Glomerular visceral epithelial cell (primary cell): ENCODE measurements around the gene CDH4.

Experiments
- DNase-seq: peaks from one replicate; pipeline ENCODE4 v3.0.0-alpha.2; 2016; ENCODE audit errors: extremely low spot score

CDH4 gene

DNA sequence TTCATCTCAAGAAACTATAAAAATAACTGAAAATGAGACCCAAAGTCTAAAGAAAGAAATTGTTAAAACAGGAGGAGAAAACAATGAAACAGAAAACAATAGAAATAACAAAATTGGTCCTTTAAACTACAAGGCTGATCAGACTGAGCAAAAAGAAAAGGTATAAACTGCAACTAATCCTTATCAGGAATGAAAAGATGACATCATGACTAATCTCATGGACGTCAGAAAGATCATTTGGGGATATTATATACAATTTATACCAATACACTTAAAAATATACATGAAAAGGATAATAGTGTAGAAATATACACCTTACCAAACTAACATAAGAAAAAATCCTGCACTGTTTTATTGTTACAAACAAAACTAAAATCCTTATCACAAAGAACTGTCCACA is 498.0 kb downstream of the CDH4 start:
- DNase-seq = no peak

DNA sequence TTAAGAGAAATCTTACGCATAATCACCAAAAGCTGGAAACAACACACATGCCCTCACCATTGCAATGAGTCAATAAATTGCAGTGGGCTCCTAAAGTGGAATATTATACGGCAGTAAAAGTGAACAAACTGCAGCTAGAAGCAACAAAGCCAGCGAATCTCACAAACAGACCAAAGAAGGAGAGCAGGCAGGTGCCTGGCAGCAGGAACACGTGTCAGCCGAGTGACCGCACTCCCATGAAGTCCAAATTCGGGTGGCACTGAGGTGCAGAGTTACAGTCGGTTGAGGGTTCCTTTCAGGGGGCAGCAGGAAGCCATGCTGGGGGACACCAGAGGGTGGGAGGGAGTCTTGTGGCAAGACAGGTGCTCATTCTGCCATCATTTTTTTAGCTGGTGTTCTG is 500.5 kb downstream of the CDH4 start:
- no peak for DNase-seq

DNA sequence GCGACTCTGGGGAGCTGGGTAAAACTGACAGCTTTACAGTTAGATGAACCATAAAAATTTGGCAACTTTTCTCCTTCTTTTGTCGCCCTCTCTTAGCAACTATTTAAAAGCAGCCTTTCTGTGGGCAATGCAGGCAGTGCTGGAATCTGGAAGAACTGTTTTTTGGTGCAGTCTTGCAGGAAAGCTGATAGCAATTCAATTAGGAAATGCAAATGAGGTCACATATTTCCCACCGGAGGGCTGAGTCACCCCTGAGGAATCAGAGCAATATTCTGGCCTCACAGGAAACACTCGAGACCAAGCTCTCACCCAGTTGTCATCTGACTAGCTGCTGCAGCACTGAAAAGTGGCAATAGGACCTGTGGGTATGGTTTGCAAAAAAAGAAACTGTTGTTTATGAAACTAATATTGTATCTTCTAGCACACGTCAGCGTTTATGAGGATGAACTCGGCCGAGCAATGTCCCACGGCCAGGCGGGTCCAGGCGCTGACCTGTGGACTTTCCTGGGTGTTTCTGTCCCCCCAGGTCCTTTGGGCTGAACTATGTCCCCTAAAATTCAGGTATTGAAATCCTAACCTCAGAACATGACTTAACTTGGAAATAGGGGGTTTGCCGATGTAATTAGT is 501.4 kb downstream of the CDH4 start:
- peak; percentile 56 for DNase-seq

DNA sequence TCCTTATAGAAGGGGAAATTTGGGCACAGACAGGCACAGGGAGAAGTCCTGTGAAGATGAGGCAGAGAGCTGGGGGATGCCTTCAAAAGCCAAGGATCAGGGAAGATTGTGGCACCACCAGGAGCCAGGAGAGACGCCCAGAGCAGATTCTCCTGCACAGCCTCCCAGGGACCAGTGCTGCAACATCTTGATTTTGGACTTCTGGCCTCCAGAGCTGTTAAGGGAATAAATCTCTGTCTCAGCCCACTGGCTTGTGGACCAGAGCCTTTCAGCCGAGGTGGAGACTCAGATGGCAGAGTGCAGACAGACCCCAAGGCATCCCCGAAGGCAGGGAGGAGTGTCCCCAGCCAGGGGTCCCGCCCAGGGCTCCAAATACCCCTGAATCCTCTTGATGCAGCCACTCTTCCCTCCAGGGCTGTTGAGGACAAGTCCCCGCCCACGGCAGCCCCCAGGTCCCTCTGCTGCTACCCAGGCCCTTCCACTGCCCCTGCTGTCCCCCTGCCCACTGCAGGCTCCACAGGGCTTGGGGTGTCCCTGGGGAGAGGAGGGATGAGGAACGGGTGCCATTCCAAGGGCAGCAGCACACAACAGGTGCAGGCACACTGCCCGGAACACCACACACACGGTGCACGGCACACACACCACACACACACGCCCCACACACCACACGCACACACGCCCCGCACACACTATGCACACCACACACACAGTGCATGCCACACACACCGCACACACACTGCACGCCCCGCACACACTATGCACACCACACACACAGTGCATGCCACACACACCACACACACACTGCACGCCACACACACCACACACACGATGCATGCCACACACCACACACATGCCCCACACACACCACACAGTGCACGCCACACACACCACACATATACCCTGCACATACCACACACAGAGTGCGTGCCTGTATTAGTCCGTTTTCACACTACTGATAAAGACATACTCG is 502.2 kb downstream of the CDH4 start:
- no peak for DNase-seq

DNA sequence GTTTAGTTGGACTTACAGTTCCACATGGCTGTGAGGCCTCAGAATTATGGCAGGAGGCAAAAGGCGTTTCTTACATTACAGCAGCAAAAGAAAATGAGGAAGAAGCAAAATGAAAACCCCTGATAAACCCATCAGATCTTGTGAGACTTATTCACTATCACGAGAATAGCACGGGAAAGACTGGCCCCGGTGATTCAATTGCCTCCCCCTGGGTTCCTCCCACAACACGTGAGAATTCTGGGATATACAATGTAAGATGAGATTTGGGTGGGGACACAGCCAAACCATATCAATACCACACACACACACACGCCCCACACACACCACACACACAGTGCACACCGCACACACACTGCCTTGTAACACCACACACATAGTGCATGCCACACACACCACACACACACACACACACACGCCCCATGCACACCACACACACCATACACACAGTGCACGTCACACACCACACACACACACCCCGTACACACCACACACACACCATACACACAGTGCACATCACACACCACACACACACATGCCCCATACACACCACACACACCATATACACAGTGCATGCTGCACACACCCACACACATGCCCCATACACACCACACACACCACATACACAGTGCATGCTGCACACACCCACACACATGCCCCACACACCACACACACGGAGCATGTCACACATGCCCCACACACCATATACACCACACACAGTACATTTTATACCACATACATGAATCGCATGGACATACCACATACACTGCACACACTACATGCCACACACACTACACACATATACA is 503.1 kb downstream of the CDH4 start:
- no peak for DNase-seq

DNA sequence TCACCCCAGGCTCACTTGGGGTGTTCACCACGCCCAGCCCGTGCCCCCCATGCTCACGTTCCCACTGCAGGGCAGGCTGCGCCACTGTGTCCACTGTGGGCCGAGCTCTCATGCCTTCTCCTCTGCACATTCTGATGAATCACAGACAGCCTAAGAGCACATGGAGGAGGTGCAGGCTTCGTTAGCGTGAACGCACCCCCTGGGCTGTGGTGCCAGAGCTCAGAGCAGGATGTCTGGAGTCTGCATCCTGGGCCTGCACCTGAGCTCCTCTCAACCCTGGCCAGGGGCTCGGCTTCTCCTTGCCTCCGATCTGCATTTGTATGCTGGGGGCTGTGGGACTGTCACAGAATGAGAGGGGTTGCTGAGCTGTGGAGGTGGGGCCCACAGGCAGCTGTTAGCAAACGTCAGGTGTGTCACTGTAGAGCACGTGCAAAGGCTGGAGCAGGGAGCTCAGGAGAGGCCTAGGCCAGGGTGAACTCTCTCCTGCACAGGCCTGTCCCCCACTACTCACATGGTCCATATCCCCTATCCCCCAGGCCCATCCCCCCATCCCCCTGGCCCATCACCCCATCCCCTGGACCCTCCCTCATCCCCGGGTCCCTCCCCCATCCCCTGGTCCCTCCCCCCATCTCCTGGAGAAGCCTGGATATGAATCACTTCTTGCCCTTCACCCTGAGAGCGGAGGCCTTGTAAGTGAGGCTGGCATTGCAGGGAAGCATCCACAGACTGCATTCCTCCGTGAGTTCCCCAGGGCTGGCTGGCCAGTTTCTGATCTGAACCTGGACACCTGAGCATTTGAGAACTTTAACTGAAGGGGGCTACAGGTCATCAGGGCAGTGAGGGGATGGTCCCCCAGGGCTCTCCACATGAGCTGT is 504.1 kb downstream of the CDH4 start:
- DNase-seq = no peak

DNA sequence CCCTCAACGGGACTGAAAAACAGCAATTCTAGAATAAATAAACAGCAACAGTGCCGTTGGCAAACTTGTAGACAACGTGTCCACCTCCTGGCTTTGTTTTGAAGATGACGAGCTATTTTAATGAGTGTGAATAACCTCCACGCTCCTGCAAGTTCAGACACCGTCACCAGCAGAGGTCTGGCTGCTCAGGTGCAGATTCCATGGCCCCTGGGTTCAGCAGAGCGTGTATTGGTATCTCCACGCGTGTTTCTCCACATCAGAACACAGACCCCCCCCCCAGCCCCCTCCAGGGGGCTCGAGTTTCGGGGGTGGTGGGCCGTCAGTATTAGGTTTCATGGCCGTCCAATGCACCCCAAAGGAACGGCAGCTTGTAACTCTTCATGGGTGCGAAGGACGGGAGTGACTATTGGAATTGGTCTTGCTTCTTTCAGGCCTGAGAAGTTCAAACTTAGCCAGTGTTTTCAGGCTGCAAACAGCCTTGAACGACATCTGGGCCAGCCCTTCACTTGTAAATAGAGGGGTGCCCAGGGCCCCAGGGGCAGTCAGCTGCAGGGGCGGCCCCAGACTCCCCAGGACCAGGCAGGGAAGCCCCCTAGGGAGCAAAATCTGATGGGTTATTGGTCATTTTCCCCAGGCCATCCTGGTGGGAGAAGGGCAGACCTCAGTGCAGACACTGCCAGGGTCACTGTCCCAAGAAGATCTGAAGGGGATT is 505.1 kb downstream of the CDH4 start:
- no peak for DNase-seq

DNA sequence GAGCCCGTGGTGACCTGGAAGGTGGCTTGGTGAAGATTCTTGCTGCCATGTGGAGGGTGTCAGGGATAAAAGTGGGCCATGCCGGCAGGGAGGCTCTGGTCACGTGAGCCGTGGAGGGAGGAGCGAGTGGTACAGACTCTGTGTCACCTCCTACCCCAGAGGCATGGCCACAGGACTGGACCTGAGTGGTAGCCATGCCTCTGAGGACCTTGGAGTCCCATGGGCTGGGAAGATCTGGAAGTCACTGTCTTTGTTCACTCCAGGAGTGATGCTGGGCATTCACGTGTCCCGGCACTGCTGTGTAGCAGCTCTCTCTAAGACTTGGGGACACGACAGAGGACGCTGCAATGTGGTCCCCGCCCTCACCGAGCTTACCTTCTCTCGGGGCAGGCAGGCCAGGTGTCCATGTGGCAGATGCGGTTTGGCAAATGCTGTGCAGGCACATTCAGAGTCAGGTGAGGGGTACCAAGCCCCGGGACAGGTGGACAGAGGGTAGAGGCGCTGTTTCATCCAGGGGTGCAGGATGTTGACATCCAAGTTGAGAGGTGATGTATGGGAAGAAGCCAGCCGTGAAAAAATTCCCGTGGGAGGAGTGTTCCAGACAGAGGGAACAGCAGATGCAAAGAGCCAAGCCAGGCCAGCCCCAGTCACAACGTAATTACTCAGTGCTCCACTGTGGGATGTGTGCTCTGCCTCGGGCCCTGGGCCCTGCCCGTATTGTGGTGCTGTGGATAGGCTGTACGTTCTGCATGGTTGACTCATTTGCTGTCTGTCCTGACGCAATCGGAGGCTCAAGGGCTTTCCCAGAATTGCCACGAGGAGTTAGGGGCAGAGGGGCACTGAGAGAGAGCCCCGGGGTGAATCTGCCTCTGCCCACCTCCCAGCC is 505.9 kb downstream of the CDH4 start:
- peak; percentile 45 for DNase-seq

DNA sequence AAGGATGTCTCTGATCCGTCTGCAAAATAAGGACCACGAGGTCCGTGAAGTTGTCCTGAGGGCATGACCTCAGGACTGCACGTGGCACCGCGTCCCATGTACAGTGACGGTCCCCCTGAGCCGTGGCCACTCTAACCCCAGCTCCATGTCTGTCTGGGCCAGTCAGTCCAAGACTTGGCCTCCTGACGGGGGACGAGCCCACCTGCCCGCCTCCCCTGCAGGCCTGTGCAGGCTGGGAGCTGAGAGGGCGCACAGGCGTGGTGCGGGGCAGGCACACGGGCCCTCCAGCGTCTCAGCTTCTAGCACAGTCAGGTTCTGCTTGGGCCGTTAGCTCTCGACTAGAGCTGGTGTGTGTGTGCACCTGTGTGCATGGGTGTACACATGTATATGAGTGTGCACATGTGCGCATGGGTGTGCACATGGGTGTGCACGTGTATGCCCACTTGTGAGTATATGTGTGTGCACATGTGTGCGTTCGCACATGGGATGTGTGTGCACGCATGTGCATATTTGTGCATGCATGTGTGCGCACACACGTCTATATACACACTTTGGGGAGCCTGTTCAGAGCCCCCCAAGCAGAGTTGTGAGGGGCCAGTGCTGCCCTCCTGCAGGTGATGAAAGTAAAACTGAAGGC is 506.6 kb downstream of the CDH4 start:
- no peak for DNase-seq

DNA sequence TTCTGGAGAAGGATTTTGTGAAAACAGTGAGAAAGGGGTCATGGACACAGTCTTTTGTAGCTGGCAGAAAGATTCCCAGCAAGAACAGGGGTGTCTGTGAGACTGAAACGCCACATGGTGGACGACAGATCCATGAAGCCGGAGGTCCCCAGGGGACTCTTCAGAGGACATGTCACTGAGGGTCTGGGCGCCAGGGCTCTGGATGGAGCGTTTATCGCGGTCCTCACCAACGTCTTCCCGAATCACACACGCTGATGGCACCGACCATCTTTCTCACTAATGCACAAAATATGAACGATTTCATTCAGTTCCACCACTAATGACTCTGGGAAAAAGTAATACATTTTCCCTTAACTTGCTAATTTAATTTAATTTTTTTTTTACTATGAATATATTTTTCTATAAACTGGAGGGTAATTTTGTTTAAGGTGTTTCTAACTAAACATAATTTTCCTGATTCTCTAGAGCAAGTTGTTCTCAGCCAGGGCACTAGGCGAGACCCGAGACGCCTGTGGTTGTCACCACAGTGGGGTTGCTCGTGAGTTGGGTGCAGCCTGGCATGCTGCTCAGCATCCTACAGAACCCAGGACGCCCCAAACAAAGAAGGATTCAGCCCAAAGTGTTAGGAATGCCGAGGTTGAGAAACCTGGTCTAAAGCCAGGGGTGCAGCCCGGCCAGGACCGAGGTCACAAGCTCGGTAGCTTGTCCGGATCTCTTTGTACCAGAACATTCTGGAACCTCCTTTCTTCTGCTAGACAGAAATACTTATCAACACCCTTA is 507.4 kb downstream of the CDH4 start:
- no peak for DNase-seq

DNA sequence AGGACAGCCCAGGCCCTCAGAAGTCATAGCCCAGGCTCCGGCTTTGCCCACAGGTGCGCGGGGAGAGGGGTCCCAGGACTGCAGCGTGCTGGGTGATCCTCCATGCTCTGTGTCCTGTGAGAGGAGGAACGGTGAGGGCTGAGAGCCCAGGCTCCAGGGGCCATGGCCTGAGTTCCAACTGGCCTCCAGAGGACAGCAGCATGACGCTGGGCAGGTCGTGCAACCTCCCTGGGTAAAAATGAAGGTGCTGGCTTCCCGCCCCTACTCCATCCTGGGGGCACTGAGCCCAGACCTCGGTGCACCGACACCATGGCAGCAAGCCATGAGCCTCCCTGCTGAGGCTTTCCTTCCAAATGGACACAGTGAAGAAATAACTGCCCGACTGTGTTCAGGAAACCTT is 508.3 kb downstream of the CDH4 start:
- no peak for DNase-seq

DNA sequence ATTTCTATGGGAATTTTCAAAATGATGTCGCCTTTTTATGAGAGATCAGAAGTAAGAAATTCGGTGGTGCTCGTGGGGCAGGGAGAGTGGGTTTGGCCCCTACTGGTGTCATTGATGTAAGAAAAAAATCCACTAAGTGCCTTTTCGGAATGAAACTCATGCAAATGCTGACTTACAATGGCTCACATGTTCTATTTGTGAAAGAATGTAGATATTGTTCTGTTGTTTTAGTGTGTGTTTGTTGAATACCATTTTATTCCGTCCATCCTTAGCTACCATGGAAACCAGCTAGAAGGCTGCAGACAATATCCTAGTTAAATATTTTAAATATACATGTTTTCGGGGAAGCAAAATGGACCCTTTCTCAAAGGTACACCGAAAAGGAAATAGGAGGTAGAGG is 508.7 kb downstream of the CDH4 start:
- DNase-seq = no peak

DNA sequence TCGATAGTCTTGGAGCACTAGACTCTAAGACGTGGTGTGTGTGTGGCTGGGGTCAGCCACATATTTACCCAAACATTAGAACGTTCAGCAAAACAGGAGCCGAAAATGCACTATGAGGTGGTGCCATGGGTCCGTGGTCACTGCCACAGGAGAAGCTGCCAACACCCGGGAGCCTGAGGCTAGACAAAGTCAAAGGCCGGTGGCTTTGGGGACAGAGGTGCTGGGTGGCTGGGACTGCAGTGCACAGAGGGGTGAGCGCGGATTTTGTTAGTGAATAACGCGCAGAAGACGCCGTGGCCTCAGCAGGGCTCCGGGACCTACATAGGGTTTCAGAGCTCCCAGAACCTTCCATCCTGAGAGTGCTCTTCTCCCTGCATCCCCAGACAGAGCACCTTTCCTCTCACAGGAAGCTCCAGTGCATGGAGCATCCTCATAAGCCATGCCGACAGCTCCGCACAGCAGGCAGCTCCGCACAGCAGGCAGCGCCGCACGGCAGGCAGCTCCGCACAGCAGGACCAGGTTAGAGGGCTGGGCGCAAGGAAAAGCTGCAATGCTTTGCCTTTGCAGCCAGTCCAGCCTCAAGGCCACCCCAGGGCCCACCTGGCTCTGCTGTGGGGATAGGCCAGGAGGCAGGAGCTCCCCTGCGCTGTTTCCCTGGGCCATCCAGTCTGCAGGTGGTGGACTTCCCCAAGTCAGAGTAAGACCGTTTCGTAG is 509.5 kb downstream of the CDH4 start:
- DNase-seq = no peak

DNA sequence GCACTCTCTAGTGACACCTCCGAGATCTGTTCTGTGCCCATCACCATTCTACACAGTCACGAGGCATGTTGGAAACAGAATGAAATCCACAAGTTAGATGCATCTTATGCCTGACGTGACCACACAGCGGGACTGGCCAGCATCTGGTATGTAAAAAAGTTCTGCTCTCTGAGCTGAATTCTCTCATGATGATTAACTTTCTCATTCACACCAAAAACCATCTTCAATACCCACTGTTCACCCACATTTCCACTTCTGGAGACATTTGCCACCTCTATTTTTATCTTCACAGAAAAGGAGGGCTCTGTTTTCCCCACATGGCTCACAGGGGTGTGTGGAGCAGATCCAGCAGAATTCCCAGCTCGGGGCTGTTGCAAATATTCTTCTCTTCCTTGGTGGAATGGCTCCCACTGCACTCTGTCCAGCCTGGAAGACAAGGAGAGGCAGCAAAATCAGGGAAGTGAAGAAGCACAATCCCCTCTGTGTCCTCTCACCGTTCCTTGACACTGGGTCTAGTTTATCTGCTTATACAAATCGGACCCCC is 510.2 kb downstream of the CDH4 start:
- no peak for DNase-seq

DNA sequence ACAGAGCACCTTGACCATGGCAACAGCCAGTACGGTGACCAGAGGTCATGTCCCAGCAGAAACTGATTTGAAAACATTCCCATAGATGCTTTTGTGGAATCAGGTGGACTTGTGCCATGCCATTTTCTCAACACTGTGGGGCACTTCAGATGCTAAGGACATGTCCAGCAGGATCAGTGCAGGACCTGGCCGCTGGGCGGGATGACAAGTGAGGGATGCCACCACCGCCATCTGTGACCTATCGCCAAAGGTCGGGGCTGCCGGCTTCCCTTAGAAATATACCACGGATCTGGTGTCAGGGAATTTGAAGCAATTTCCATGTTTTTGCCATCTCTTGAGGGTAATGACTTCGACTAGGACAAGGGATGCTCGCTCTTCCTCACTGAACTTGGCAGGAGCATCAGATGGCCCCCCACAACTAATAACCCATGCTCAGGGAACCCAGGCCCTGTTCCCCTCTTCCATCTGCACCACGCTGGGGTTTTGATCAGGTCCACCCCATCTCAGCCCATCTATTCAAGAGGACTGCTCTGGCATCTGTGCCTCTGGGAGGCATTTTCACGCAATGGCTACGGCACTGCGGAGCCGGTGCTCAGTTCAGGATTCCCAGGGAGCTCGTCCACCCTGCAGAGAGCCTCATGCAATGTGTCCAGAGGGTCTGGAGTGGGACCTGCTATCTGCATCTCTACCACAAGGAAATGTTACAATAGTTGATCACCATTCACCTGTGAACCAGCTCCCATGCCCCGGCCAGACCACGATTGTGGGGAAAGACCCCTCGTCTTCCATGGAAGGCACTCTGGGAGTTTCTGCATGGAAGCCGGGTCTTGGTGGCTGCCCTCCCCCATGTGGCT is 511.1 kb downstream of the CDH4 start:
- DNase-seq = no peak

DNA sequence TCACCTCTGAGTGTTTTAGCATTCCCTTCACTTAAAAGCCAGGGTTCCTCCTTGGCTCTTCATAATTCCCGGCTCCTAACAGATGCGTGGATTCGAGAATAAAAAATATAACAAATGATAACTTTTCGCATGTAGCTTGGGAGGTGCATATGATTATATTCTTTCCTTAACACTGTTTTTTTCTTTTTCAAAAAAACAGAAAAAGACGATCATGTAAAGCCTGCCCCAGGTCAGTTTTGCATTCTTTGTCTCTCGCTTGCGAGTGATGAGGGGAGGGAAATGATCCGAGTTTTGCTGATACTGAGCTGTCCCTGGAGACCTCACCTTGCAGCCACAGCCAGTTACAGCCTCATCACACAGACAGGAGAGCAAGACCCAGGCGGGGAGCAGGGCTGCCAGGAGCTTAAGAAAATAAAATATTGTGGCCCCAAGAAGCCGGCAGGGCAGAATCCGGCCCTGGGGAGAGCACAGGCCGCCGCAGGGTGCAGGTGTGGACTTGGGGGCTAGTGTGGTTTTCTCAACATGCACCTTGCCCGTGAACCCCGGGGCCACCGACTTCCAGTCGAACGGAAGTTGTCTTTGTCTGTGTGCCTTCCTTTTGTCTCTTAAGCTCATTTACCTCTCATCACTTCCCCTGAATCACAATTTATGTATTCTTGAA is 511.8 kb downstream of the CDH4 start:
- no peak for DNase-seq
